ENCODE data around the gene CCL19.
A peak's percentile ranks its signal among the peaks of the same experiment; 100 is the strongest.

CCL19 gene

DNA sequence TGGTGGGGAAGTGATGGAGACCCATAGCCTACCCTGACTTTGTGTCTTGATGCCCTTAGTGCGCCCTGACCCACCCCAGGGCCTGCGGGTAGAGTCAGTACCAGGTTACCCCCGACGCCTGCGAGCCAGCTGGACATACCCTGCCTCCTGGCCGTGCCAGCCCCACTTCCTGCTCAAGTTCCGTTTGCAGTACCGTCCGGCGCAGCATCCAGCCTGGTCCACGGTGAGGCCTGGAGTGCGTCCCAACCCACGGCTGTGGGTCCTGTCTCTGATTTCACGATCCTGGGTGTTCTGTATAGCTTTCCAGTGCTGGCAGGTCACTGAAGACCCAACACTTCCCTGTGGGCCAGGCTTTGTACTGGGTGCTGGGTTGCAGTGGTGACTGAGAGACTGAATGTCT lies 32.6 kb downstream of the CCL19 start:
- H3K4me3 ChIP-seq (ENCODE audit: low read depth in 1 of 2, low read length in 2 of 2), result no peak overlapping the region
- no peak overlapping the region for H3K27ac ChIP-seq (ENCODE audit: low read length)
- H3K9me3 ChIP-seq (ENCODE audit: control insufficient read depth in 1 of 2, low read length in 2 of 2), result no peaks in the 10 kb centered on the region
- no peaks in the 10 kb centered on the region for H3K27me3 ChIP-seq (ENCODE audit: low read depth, low read length)
- peaks cover 2 to 21% of the 10 kb centered on the region in 2 donors for H3K4me1 ChIP-seq (ENCODE audit: control insufficient read depth in 1 of 2, insufficient read depth in 2 of 2, low read length in 2 of 2)
- H3K36me3 ChIP-seq (ENCODE audit: control insufficient read depth in 1 of 2, insufficient read depth in 2 of 2, low read length in 2 of 2), result peaks cover 7 to 34% of the 10 kb centered on the region in 2 donors

DNA sequence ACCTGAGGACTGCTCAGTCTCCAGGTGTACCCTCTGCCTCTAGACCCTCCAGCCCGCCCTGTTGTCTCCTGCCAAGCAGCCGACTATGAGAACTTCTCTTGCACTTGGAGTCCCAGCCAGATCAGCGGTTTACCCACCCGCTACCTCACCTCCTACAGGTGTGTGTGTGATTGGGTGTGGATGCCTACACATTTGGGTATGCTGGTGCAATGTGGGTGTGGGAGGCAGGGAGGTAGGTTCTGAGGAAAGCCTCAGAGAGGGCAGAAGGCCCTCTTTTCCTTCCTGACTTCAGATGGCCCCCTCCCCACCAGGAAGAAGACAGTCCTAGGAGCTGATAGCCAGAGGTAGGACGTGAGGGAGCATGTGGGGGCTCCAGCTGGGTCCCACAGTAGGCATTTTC lies 34.1 kb downstream of the CCL19 start:
- Histone ChIP-seq H3K27me3 (ENCODE audit: low read depth, low read length) (no peaks in the 10 kb centered on the region), H3K4me3 (ENCODE audit: low read depth in 1 of 2, low read length in 2 of 2) (no peak overlapping the region), H3K9me3 (ENCODE audit: control insufficient read depth in 1 of 2, low read length in 2 of 2) (no peaks in the 10 kb centered on the region), H3K36me3 (ENCODE audit: control insufficient read depth in 1 of 2, insufficient read depth in 2 of 2, low read length in 2 of 2) (peaks cover 7 to 26% of the 10 kb centered on the region in 2 donors), H3K4me1 (ENCODE audit: control insufficient read depth in 1 of 2, insufficient read depth in 2 of 2, low read length in 2 of 2) (peaks cover 15 to 35% of the 10 kb centered on the region in 2 donors), H3K27ac (ENCODE audit: low read length) (no peak overlapping the region)

- Histone ChIP-seq H3K36me3 (ENCODE audit: control insufficient read depth in 1 of 2, insufficient read depth in 2 of 2, low read length in 2 of 2) (peaks cover 4 to 11% of the 10 kb centered on the region in 2 donors), H3K4me1 (ENCODE audit: control insufficient read depth in 1 of 2, insufficient read depth in 2 of 2, low read length in 2 of 2) (peaks cover 24 to 49% of the 10 kb centered on the region in 2 donors), H3K9me3 (ENCODE audit: control insufficient read depth in 1 of 2, low read length in 2 of 2) (no peaks in the 10 kb centered on the region), H3K27me3 (ENCODE audit: low read depth, low read length) (no peaks in the 10 kb centered on the region), H3K27ac (ENCODE audit: low read length) (no peak overlapping the region), H3K4me3 (ENCODE audit: low read depth in 1 of 2, low read length in 2 of 2) (no peak overlapping the region)
These were observed 35.7 kb downstream of the CCL19 start for GRCh38 chr9:34655394-34655793.

DNA sequence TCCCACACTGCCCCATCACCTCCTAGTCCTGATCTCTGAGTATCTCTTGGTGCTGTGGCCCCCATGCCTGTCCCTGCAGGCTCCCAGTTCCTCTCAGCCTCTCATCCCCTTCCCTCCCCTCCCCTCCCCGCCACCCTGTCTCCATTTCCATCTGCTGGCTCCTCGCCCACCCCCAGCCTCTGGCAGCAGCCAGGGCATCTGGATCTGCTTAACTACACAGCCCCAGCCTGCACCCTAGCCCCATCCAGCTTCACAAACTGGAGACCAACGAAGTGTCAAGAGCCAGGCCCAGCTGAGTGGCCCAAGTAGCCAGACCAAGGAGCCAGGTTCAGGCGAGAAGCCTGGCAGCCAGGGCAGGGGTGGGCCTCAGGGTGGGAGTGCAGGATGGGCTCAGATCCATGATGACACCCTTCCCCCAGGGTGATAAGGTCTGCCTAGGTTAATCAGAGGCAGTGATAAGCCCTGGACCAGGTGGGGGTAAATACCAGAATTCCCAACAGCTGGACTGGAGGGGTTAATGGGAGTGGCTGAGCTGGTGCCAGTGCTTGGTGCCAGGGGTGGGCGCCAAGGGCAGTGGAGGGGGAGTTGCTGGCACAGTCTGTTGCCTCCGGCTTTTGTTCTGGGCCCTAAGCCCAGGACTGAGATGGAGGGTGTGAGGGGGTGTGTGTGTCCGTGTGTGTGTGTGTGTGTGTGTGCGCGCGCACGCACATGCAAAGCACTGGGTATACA lies 36.6 kb downstream of the CCL19 start:
- Histone ChIP-seq H3K27ac (ENCODE audit: low read length) (no peak overlapping the region), H3K36me3 (ENCODE audit: control insufficient read depth in 1 of 2, insufficient read depth in 2 of 2, low read length in 2 of 2) (peaks cover 3 to 7% of the 10 kb centered on the region in 2 donors), H3K27me3 (ENCODE audit: low read depth, low read length) (no peaks in the 10 kb centered on the region), H3K4me1 (ENCODE audit: control insufficient read depth in 1 of 2, insufficient read depth in 2 of 2, low read length in 2 of 2) (peaks cover 24 to 49% of the 10 kb centered on the region in 2 donors), H3K9me3 (ENCODE audit: control insufficient read depth in 1 of 2, low read length in 2 of 2) (no peaks in the 10 kb centered on the region), H3K4me3 (ENCODE audit: low read depth in 1 of 2, low read length in 2 of 2) (no peak overlapping the region)

- Histone ChIP-seq H3K4me1 (ENCODE audit: control insufficient read depth in 1 of 2, insufficient read depth in 2 of 2, low read length in 2 of 2) (peaks cover 24 to 55% of the 10 kb centered on the region in 2 donors), H3K4me3 (ENCODE audit: low read depth in 1 of 2, low read length in 2 of 2) (peak overlapping the region; percentile 57 to 65), H3K27ac (ENCODE audit: low read length) (peak overlapping the region; percentile 20), H3K36me3 (ENCODE audit: control insufficient read depth in 1 of 2, insufficient read depth in 2 of 2, low read length in 2 of 2) (peaks cover 13 to 15% of the 10 kb centered on the region in 2 donors), H3K27me3 (ENCODE audit: low read depth, low read length) (no peaks in the 10 kb centered on the region), H3K9me3 (ENCODE audit: control insufficient read depth in 1 of 2, low read length in 2 of 2) (no peaks in the 10 kb centered on the region)
These were observed 37.7 kb downstream of the CCL19 start for GRCh38 chr9:34653151-34654072.

GRCh38 chr9:34652602-34653000 lies 38.5 kb downstream of the CCL19 start:
- H3K4me1 ChIP-seq (ENCODE audit: control insufficient read depth in 1 of 2, insufficient read depth in 2 of 2, low read length in 2 of 2), result peaks cover 24 to 63% of the 10 kb centered on the region in 2 donors
- no peaks in the 10 kb centered on the region for H3K27me3 ChIP-seq (ENCODE audit: low read depth, low read length)
- peak overlapping the region; percentile 57 to 65 for H3K4me3 ChIP-seq (ENCODE audit: low read depth in 1 of 2, low read length in 2 of 2)
- H3K27ac ChIP-seq (ENCODE audit: low read length), result peak overlapping the region; percentile 70
- H3K36me3 ChIP-seq (ENCODE audit: control insufficient read depth in 1 of 2, insufficient read depth in 2 of 2, low read length in 2 of 2), result peaks cover 15% of the 10 kb centered on the region in 2 donors
- H3K9me3 ChIP-seq (ENCODE audit: control insufficient read depth in 1 of 2, low read length in 2 of 2), result no peaks in the 10 kb centered on the region

- Histone ChIP-seq H3K27me3 (ENCODE audit: low read depth, low read length) (no peaks in the 10 kb centered on the region), H3K4me1 (ENCODE audit: control insufficient read depth in 1 of 2, insufficient read depth in 2 of 2, low read length in 2 of 2) (peaks cover 29 to 68% of the 10 kb centered on the region in 2 donors), H3K9me3 (ENCODE audit: control insufficient read depth in 1 of 2, low read length in 2 of 2) (no peaks in the 10 kb centered on the region), H3K27ac (ENCODE audit: low read length) (peak within 1 kb of the TSS; percentile 70), H3K36me3 (ENCODE audit: control insufficient read depth in 1 of 2, insufficient read depth in 2 of 2, low read length in 2 of 2) (peaks cover 15% of the 10 kb centered on the region in 2 donors), H3K4me3 (ENCODE audit: low read depth in 1 of 2, low read length in 2 of 2) (peak within 1 kb of the TSS; percentile 57 to 65)
These were observed 39.0 kb downstream of the CCL19 start, which contains the start of gene IL11RA for GRCh38 chr9:34651876-34652601. Gene IL11RA, plus strand, starts transcription at chr9:34652185. Its CDS starts 3,033 bp downstream, at chr9:34655218.

DNA sequence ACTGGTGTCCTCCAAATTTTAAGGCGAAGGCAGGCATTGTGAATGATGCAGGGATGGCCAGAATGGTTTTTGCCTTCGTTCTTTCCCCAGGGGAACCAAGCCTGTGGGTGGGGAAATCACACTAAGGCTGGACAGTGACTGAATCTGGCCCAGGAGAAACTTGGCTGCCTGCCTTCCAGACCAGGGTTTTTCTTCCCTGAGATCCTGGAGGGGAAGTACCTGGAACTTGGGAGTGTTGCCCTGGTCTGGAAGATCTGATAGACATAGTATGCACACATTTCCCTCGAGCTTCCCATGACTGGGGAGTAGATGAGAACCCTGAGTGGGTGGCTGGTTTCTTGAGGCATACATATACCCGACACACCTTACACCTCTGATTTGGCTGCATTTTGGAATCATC lies 39.8 kb downstream of the CCL19 start:
- H3K36me3 ChIP-seq (ENCODE audit: control insufficient read depth in 1 of 2, insufficient read depth in 2 of 2, low read length in 2 of 2), result peaks cover 15% of the 10 kb centered on the region in 2 donors
- H3K27ac ChIP-seq (ENCODE audit: low read length), result peak overlapping the region; percentile 70
- H3K9me3 ChIP-seq (ENCODE audit: control insufficient read depth in 1 of 2, low read length in 2 of 2), result no peaks in the 10 kb centered on the region
- H3K4me3 ChIP-seq (ENCODE audit: low read depth in 1 of 2, low read length in 2 of 2), result peak overlapping the region; percentile 57 to 65
- H3K27me3 ChIP-seq (ENCODE audit: low read depth, low read length), result no peaks in the 10 kb centered on the region
- H3K4me1 ChIP-seq (ENCODE audit: control insufficient read depth in 1 of 2, insufficient read depth in 2 of 2, low read length in 2 of 2), result peaks cover 29 to 71% of the 10 kb centered on the region in 2 donors

DNA sequence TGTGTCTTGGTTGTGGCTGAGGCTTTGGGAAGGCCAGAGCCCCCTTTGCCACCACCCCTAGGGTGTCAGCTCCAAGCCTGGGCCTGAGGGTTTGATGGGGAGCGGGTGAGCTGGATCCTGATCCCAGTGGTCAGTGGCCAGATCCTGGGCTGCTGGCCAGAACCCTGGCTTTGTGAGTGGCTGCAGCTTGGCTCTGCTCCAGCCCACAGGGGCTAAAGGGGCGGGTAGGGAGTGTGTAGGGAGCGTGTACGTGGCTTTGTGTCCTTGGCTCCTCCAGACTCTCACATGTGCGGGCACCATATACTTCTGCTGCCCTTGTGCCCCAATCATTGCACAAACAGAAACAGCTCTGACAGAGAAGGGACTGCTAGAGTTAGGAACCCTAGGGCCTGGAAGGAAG lies 40.3 kb downstream of the CCL19 start:
- Histone ChIP-seq H3K36me3 (ENCODE audit: control insufficient read depth in 1 of 2, insufficient read depth in 2 of 2, low read length in 2 of 2) (peaks cover 15% of the 10 kb centered on the region in 2 donors), H3K4me1 (ENCODE audit: control insufficient read depth in 1 of 2, insufficient read depth in 2 of 2, low read length in 2 of 2) (peaks cover 29 to 76% of the 10 kb centered on the region in 2 donors), H3K27me3 (ENCODE audit: low read depth, low read length) (no peaks in the 10 kb centered on the region), H3K27ac (ENCODE audit: low read length) (peak overlapping the region; percentile 70), H3K9me3 (ENCODE audit: control insufficient read depth in 1 of 2, low read length in 2 of 2) (no peaks in the 10 kb centered on the region), H3K4me3 (ENCODE audit: low read depth in 1 of 2, low read length in 2 of 2) (no peak overlapping the region)

GRCh38 chr9:34648673-34649072 lies 42.4 kb downstream of the CCL19 start:
- peaks cover 29 to 57% of the 10 kb centered on the region in 2 donors for H3K4me1 ChIP-seq (ENCODE audit: control insufficient read depth in 1 of 2, insufficient read depth in 2 of 2, low read length in 2 of 2)

More at GRCh38 chr9:34648673-34649072, 42.4 kb downstream of the CCL19 start:
- H3K27ac ChIP-seq (ENCODE audit: low read length), result no peak overlapping the region
- no peaks in the 10 kb centered on the region for H3K27me3 ChIP-seq (ENCODE audit: low read depth, low read length)
- peaks cover 15% of the 10 kb centered on the region in 2 donors for H3K36me3 ChIP-seq (ENCODE audit: control insufficient read depth in 1 of 2, insufficient read depth in 2 of 2, low read length in 2 of 2)
- H3K9me3 ChIP-seq (ENCODE audit: control insufficient read depth in 1 of 2, low read length in 2 of 2), result no peaks in the 10 kb centered on the region
- no peak overlapping the region for H3K4me3 ChIP-seq (ENCODE audit: low read depth in 1 of 2, low read length in 2 of 2)

Data from muscle layer of duodenum (tissue), 2 donors.